Neuronal stem cell (in vitro differentiated cells): Measurements from ENCODE around the gene POPDC3.
A peak's percentile ranks its signal among the peaks of the same experiment; 100 is the strongest.

Source experiments
- DNase-seq: peaks from one replicate; pipeline ENCODE4 v3.0.0-alpha.2; 2013; ENCODE audit warnings: low spot score
- H2AFZ ChIP-seq: one replicate; pipeline ENCODE4 v1.6.1; 2013; ENCODE audit warnings: mild to moderate bottlenecking, low read length, inconsistent platforms
- H2AK5ac ChIP-seq: 2 replicates; pipeline ENCODE4 v1.6.1; 2013; ENCODE audit warnings: low read depth, mild to moderate bottlenecking, inconsistent platforms, low read length, moderate library complexity, mixed read lengths
- H2BK120ac ChIP-seq: 2 replicates; pipeline ENCODE4 v1.6.1; 2013; ENCODE audit warnings: low read depth, mild to moderate bottlenecking, inconsistent platforms, low read length, moderate library complexity, mixed read lengths
- H2BK12ac ChIP-seq: one replicate; pipeline ENCODE4 v1.6.1; 2013; ENCODE audit warnings: low read length, inconsistent platforms
- H2BK15ac ChIP-seq: 2 replicates; pipeline ENCODE4 v1.6.1; 2013; ENCODE audit warnings: mild to moderate bottlenecking, low read length, inconsistent platforms, mixed read lengths
- H2BK5ac ChIP-seq: one replicate; pipeline ENCODE4 v1.6.1; 2013; ENCODE audit warnings: inconsistent platforms, mild to moderate bottlenecking, low read length, moderate library complexity
- H3K14ac ChIP-seq: one replicate; pipeline ENCODE4 v1.6.1; 2013; ENCODE audit warnings: low read length, inconsistent platforms
- H3K18ac ChIP-seq: 2 replicates; pipeline ENCODE4 v1.6.1; 2013; ENCODE audit warnings: low read length, inconsistent platforms
- H3K23ac ChIP-seq: 2 replicates; pipeline ENCODE4 v1.6.1; 2013; ENCODE audit warnings: low read depth, mild to moderate bottlenecking, mixed read lengths, low read length, inconsistent platforms; ENCODE audit not compliant: poor library complexity
- H3K27ac ChIP-seq: replicated peaks from 3 replicates; pipeline ENCODE4 v1.5.1; 2013; ENCODE audit warnings: low read length, inconsistent platforms
- H3K27me3 ChIP-seq, 3 experiments: 2 replicates each; pipeline ENCODE4 v1.6.1; 2013; ENCODE audit warnings: low read length in 3 of 3, mild to moderate bottlenecking in 2 of 3, inconsistent platforms in 1 of 3, low read depth in 1 of 3, mixed read lengths in 1 of 3, moderate library complexity in 1 of 3; ENCODE audit not compliant: control insufficient read depth in 3 of 3, insufficient read depth in 3 of 3
- H3K36me3 ChIP-seq, 2 donors: replicated peaks in 1 of 2; 2 replicates each; pipeline ENCODE4 v1.6.1; 2013; ENCODE audit warnings: low read length in 2 of 2; ENCODE audit not compliant: control insufficient read depth in 2 of 2, insufficient read depth in 2 of 2
- H3K4ac ChIP-seq: 2 replicates; pipeline ENCODE4 v1.6.1; 2013; ENCODE audit warnings: inconsistent platforms, mild to moderate bottlenecking, low read length, moderate library complexity
- H3K4me1 ChIP-seq, 2 donors: 1 replicate in 1 of 2; 2 replicates in 1 of 2; pipeline ENCODE4 v1.6.1; 2013; ENCODE audit warnings: low read length in 2 of 2, low read depth in 1 of 2; ENCODE audit not compliant: control insufficient read depth in 2 of 2, insufficient read depth in 1 of 2
- H3K4me2 ChIP-seq: one replicate; pipeline ENCODE4 v1.6.1; 2013; ENCODE audit warnings: mild to moderate bottlenecking, low read length, inconsistent platforms; ENCODE audit not compliant: insufficient read depth, poor library complexity, severe bottlenecking
- H3K4me3 ChIP-seq, 2 donors: 2 replicates each; pipeline ENCODE4 v1.5.1; 2013; ENCODE audit warnings: low read length in 2 of 2, mild to moderate bottlenecking in 2 of 2, inconsistent platforms in 1 of 2, moderate library complexity in 1 of 2
- H3K79me1 ChIP-seq: one replicate; pipeline ENCODE4 v1.6.1; 2013; ENCODE audit warnings: low read depth, mild to moderate bottlenecking, inconsistent platforms, low read length, moderate library complexity
- H3K9ac ChIP-seq: one replicate; pipeline ENCODE4 v1.6.1; 2013; ENCODE audit warnings: mild to moderate bottlenecking, low read depth, low read length, inconsistent platforms; ENCODE audit not compliant: poor library complexity
- H3K9me3 ChIP-seq, 2 donors: replicated peaks in 1 of 2; 2 replicates each; pipeline versions ENCODE3 to v1.6.1; 2013; ENCODE audit warnings: low read length in 2 of 2, mild to moderate bottlenecking in 2 of 2, inconsistent platforms in 1 of 2, low read depth in 1 of 2, mixed read lengths in 1 of 2, moderate library complexity in 1 of 2; ENCODE audit not compliant: control insufficient read depth in 2 of 2, insufficient read depth in 1 of 2
- H4K8ac ChIP-seq: one replicate; pipeline ENCODE4 v1.6.1; 2013; ENCODE audit warnings: low read depth, mild to moderate bottlenecking, inconsistent platforms, low read length, moderate library complexity
- H4K91ac ChIP-seq: one replicate; pipeline ENCODE4 v1.6.1; 2013; ENCODE audit warnings: low read length, low read depth, mild to moderate bottlenecking, inconsistent platforms; ENCODE audit not compliant: poor library complexity
- WGBS, 2 donors: extraction: QIAGEN DNeasy Blood & Tissue Kit; methylation state at CpG; one replicate each; pipeline ENCODE4 v1.1.7; 2013; ENCODE audit warnings: missing lambda C conversion rate in 2 of 2, mixed read lengths in 1 of 2; ENCODE audit not compliant: insufficient read length in 2 of 2, insufficient replicate concordance in 1 of 2; ENCODE audit errors: extremely low coverage in 2 of 2; 5-methylcytosine and 5-hydroxymethylcytosine counted together

POPDC3 gene

DNA sequence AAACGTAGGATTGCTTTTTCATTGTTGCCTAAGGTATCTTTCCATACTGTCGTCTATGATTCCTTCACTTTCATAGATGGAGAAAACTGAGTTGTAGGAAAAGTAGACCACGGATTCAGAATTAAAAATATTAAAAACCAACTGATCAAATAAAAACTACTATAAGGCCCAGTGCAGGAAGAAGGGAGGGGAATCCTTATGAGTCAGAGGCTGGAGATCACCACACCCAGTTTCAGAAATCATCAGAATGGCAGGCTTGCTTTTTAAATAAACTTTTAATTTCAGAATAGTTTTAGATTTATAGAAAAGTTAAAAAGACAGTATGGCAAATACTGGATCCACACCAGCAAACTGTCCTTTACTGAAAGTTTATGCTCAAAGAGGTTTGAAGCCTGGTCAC is 32.0 kb upstream of the POPDC3 start:
- Histone ChIP-seq H3K14ac (no peak overlapping the region), H3K9ac (no peak overlapping the region), H3K4me2 (no peak overlapping the region), H3K36me3 (no peaks in the 10 kb centered on the region), H4K91ac (no peak overlapping the region), H2BK5ac (no peak overlapping the region), H2AK5ac (no peak overlapping the region), H2BK15ac (no peak overlapping the region), H3K27me3 (no peaks in the 10 kb centered on the region), H2BK12ac (no peak overlapping the region), H3K23ac (no peak overlapping the region), H3K4ac (no peak overlapping the region), H3K27ac (no peak overlapping the region), H3K4me3 (no peak overlapping the region), H3K79me1 (no peaks in the 10 kb centered on the region), H3K18ac (no peak overlapping the region), H4K8ac (no peak overlapping the region), H3K9me3 (no peaks in the 10 kb centered on the region), H2BK120ac (no peak overlapping the region), H2AFZ (no peak overlapping the region), H3K4me1 (no peaks in the 10 kb centered on the region)
- WGBS, 2 donors, result no CpG with 5 or more reads among the region's 3 CpGs
- DNase-seq, result no peak

DNA sequence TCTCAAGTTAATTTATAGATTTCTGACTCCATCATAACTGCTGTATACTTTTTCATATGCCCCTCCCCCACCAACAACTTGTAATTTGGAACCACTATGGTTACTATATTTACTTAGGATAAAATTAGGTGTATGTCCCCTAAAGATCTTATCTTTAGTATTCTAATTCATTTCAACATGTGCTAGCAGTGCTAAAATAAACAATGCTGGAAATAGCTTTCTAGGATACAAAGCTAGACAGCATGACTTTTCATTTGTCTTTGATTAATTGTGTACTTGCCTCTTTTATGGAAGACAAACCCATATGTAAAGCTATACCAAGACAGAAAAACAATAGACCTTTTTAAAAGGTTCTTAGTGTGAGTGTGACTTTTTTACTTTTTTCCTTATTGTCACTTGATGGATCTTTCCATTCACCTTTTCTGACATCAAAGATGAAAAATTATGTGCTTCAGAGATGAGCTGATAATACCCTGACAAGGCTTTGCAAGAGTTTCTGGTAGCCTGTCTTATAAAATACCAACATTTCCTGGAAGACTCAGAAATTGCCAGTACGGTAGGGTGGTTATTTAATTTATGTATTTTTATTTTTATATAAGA is 31.2 kb upstream of the POPDC3 start:
- no peaks in the 10 kb centered on the region for H3K36me3 ChIP-seq
- WGBS, 2 donors, result no CpG with 5 or more reads among the region's 1 CpG

DNA sequence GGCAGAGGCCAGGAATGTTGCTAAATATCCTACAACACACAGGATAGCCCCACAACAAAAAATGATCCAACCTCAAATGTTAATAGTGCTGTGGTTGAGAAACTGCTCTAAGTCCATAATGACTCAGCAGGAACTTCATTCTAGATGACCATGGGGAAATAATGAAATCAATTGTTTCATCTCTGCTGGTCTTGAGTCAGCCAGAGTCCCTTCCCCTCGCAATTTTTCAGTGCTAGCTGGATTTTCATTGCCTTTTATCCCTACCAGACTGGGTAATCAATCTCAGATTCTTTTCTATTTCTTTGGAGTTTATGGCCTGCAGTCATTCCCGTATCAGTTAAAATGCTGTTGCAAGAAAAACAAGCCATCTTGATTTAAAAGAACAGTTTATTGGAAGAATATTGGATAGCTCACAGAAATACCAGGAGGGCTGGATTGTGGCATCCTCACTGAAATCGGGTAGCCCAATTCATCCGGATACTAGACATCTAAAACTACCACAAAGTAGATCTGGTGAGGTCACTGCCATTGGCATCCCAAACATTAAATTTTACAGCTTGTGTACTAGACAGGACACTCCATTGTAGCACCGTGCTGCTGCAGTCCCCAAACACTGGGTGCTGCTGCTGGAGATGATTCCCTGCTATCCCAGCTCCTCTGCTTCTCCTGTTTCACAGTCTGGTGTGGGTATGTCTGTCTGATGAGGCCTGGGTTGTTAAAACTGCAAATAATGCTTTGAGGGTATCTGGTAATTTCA is 30.3 kb upstream of the POPDC3 start:
- Histone ChIP-seq H2AK5ac (no peak overlapping the region), H2AFZ (no peak overlapping the region), H2BK12ac (no peak overlapping the region), H3K27me3 (no peaks in the 10 kb centered on the region), H3K36me3 (no peaks in the 10 kb centered on the region), H2BK5ac (no peak overlapping the region), H3K18ac (no peak overlapping the region), H3K4me2 (no peak overlapping the region), H3K9ac (no peak overlapping the region), H4K91ac (no peak overlapping the region), H3K9me3 (no peaks in the 10 kb centered on the region), H2BK15ac (no peak overlapping the region), H3K4me3 (no peak overlapping the region), H3K79me1 (no peaks in the 10 kb centered on the region), H3K23ac (no peak overlapping the region), H3K4me1 (no peaks in the 10 kb centered on the region), H3K27ac (no peak overlapping the region), H2BK120ac (no peak overlapping the region), H3K4ac (no peak overlapping the region), H4K8ac (no peak overlapping the region), H3K14ac (no peak overlapping the region)
- no CpG with 5 or more reads among the region's 5 CpGs for WGBS, 2 donors
- DNase-seq, result no peak

More for the DNA sequence above, 31.2 kb upstream of the POPDC3 start:
- Histone ChIP-seq H2AK5ac (no peak overlapping the region), H4K8ac (no peak overlapping the region), H3K79me1 (no peaks in the 10 kb centered on the region), H2BK12ac (no peak overlapping the region), H2BK5ac (no peak overlapping the region), H3K27ac (no peak overlapping the region), H3K9ac (no peak overlapping the region), H2AFZ (no peak overlapping the region), H4K91ac (no peak overlapping the region), H3K18ac (no peak overlapping the region), H3K23ac (no peak overlapping the region), H2BK15ac (no peak overlapping the region), H3K9me3 (no peaks in the 10 kb centered on the region), H3K4me1 (no peaks in the 10 kb centered on the region), H2BK120ac (no peak overlapping the region), H3K4me2 (no peak overlapping the region), H3K27me3 (no peaks in the 10 kb centered on the region), H3K4ac (no peak overlapping the region), H3K4me3 (no peak overlapping the region), H3K14ac (no peak overlapping the region)
- no peak for DNase-seq

DNA sequence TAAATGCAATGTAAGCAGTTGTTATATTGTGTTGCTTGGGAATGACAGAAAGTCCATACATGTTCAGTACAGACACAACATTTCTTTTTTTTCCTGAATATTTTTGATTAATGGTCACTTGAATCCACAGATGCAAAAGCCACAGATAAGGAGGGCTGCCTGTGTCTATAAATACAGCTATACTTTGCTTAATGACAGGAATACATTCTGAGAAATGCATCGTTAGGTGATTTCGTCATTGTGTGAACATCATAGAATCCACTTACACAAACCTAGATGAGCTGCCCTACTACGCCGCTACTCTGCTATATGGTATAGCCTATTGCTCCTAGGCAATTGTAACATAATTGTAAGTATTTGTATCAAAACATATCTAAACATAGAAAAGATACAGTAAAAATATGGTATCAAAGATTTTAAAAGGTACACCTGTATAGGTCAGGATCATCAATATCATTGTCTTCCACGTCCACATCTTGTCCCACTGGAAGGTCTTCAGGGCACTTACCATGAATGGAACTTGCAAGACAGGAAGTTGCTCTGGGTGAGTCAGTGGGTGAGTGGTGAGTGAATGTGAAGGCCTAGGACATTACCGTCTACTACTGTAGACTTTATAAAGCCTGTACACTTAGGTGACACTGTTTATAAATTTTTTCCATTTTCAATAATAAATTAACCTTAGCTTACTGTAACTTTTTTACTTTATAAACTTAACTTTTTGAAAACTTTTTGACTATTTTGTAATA is 27.9 kb upstream of the POPDC3 start:
- Histone ChIP-seq H2BK120ac (no peak overlapping the region), H3K23ac (no peak overlapping the region), H3K27me3 (no peaks in the 10 kb centered on the region), H3K79me1 (no peaks in the 10 kb centered on the region), H3K36me3 (no peaks in the 10 kb centered on the region), H4K8ac (peak overlapping the region; percentile 26), H2BK15ac (no peak overlapping the region), H3K4me3 (no peak overlapping the region), H3K4ac (no peak overlapping the region), H3K18ac (no peak overlapping the region), H2AFZ (no peak overlapping the region), H2BK5ac (no peak overlapping the region), H3K27ac (no peak overlapping the region), H2AK5ac (no peak overlapping the region), H2BK12ac (no peak overlapping the region), H4K91ac (no peak overlapping the region), H3K4me1 (no peaks in the 10 kb centered on the region), H3K4me2 (no peak overlapping the region), H3K14ac (no peak overlapping the region), H3K9ac (no peak overlapping the region), H3K9me3 (no peaks in the 10 kb centered on the region)
- DNase-seq, result no peak
- no CpG with 5 or more reads among the region's 6 CpGs for WGBS, 2 donors
